Measurements from ENCODE around the gene ZNF396. TPM values are rescaled to one million over a fixed set of nuclear protein-coding genes. Genes with fewer than 3 reads are reported as not detected.

ZNF396 gene
- total RNA-seq, 1 experiment from 2014 or later, result 0.61 TPM

- H3K27ac Mint-ChIP-seq (ENCODE audit: unreplicated experiment), result no peak overlapping the region
- DNase-seq, result no peak
- ChIA-PET POLR2A (no interaction called here), CTCF (no interaction called here)
- H3K4me1 Mint-ChIP-seq (ENCODE audit: low read depth, unreplicated experiment), result peaks cover 8% of the 10 kb centered on the region
- H3K9me3 ChIP-seq, result no peaks in the 10 kb centered on the region
- no TSS peak for BruUV-seq (replicated peaks)
- no peaks in the 10 kb centered on the region for H3K27me3 Mint-ChIP-seq (ENCODE audit: insufficient read depth, unreplicated experiment)
- H3K4me3 ChIP-seq (ENCODE audit: low read depth, low read length), result no peak overlapping the region
- no peaks in the 10 kb centered on the region for H3K4me1 ChIP-seq
- H3K4me3 Mint-ChIP-seq (ENCODE audit: unreplicated experiment), result no peak overlapping the region
- H3K9me3 Mint-ChIP-seq (ENCODE audit: unreplicated experiment), result peaks cover 10% of the 10 kb centered on the region
- H3K36me3 Mint-ChIP-seq (ENCODE audit: insufficient read depth, unreplicated experiment), result no peaks in the 10 kb centered on the region
- no peaks in the 10 kb centered on the region for H3K27me3 ChIP-seq (replicated peaks; ENCODE audit: control insufficient read depth, insufficient read depth, low read length)
- H3K36me3 ChIP-seq (ENCODE audit: control insufficient read depth, insufficient read depth, low read length), result no peaks in the 10 kb centered on the region
- intact Hi-C loops (cut with micrococcal nuclease; ENCODE audit: unreplicated experiment), result no loop called here
- TF ChIP-seq CTCF (IDR thresholded peaks at IDR 0.05; ENCODE audit: insufficient read depth in 1 of 2, low read depth in 1 of 2, low read length in 1 of 2, severe bottlenecking in 1 of 2, unreplicated experiment in 1 of 2), result no peak
Observed at GRCh38 chr18:35415511-35416073, 38.5 kb upstream of the ZNF396 start.

- Histone ChIP-seq H3K4me1 (no peaks in the 10 kb centered on the region; the same call in 1 of the 2 replicates), H3K9me3 (no peaks in the 10 kb centered on the region), H3K36me3 (ENCODE audit: control insufficient read depth, insufficient read depth, low read length) (no peaks in the 10 kb centered on the region), H3K27me3 (replicated peaks; ENCODE audit: control insufficient read depth, insufficient read depth, low read length) (no peaks in the 10 kb centered on the region), H3K4me3 (ENCODE audit: low read depth, low read length) (no peak overlapping the region)
- CTCF ChIA-PET, result no interaction called here
- no peak for DNase-seq
- intact Hi-C loops (cut with micrococcal nuclease; ENCODE audit: unreplicated experiment), result no loop called here
- H3K27me3 Mint-ChIP-seq (ENCODE audit: insufficient read depth, unreplicated experiment), result no peaks in the 10 kb centered on the region
- H3K4me1 Mint-ChIP-seq (ENCODE audit: low read depth, unreplicated experiment), result peaks cover 8% of the 10 kb centered on the region
- H3K36me3 Mint-ChIP-seq (ENCODE audit: insufficient read depth, unreplicated experiment), result no peaks in the 10 kb centered on the region
- no TSS peak for BruUV-seq (replicated peaks)
- H3K4me3 Mint-ChIP-seq (ENCODE audit: unreplicated experiment), result no peak overlapping the region
- no peaks in the 10 kb centered on the region for H3K9me3 Mint-ChIP-seq (ENCODE audit: unreplicated experiment)
- no peak for TF ChIP-seq CTCF (IDR thresholded peaks at IDR 0.05; ENCODE audit: insufficient read depth in 1 of 2, low read depth in 1 of 2, low read length in 1 of 2, severe bottlenecking in 1 of 2, unreplicated experiment in 1 of 2)
- POLR2A ChIA-PET, result no interaction called here
- H3K27ac Mint-ChIP-seq (ENCODE audit: unreplicated experiment), result no peak overlapping the region
Observed at GRCh38 chr18:35413163-35413511, 36.0 kb upstream of the ZNF396 start.

- Mint-ChIP-seq H3K36me3 (ENCODE audit: insufficient read depth, unreplicated experiment) (no peaks in the 10 kb centered on the region), H3K27ac (ENCODE audit: unreplicated experiment) (no peak overlapping the region), H3K4me3 (ENCODE audit: unreplicated experiment) (no peak overlapping the region), H3K9me3 (ENCODE audit: unreplicated experiment) (no peaks in the 10 kb centered on the region), H3K27me3 (ENCODE audit: insufficient read depth, unreplicated experiment) (no peaks in the 10 kb centered on the region), H3K4me1 (ENCODE audit: low read depth, unreplicated experiment) (peaks cover 8% of the 10 kb centered on the region)
- no peaks in the 10 kb centered on the region; the same call in 1 of the 2 replicates for H3K4me1 ChIP-seq
- H3K36me3 ChIP-seq (ENCODE audit: control insufficient read depth, insufficient read depth, low read length), result no peaks in the 10 kb centered on the region
- intact Hi-C loops (cut with micrococcal nuclease; ENCODE audit: unreplicated experiment), result no loop called here
- H3K9me3 ChIP-seq, result no peaks in the 10 kb centered on the region
- ChIA-PET CTCF (no interaction called here), POLR2A (no interaction called here)
- DNase-seq, result no peak
- TF ChIP-seq CTCF (IDR thresholded peaks at IDR 0.05; ENCODE audit: insufficient read depth in 1 of 2, low read depth in 1 of 2, low read length in 1 of 2, severe bottlenecking in 1 of 2, unreplicated experiment in 1 of 2), result no peak
- no peaks in the 10 kb centered on the region for H3K27me3 ChIP-seq (replicated peaks; ENCODE audit: control insufficient read depth, insufficient read depth, low read length)
- H3K4me3 ChIP-seq (ENCODE audit: low read depth, low read length), result no peak overlapping the region
- no TSS peak for BruUV-seq (replicated peaks)
Observed at GRCh38 chr18:35411625-35412351, 34.7 kb upstream of the ZNF396 start.
